WERI-Rb-1 (cell line): ENCODE results near the gene TSC22D1.

Experiments used
- DNase-seq: peaks from one replicate; pipeline ENCODE4 v3.0.0-alpha.2; 2020
- H3K27ac ChIP-seq: fragments of 250-450 bp; sonication (Bioruptor Pico); 2 replicates; pipeline ENCODE4 v1.5.1; 2020; ENCODE audit warnings: mild to moderate bottlenecking, moderate library complexity
- H3K27me3 ChIP-seq: fragments of 250-450 bp; sonication (Bioruptor Pico); 2 replicates; pipeline ENCODE4 v1.5.1; 2021; ENCODE audit warnings: mild to moderate bottlenecking, low read depth, moderate library complexity; ENCODE audit not compliant: insufficient read depth, severe bottlenecking
- H3K36me3 ChIP-seq: fragments of 250-450 bp; sonication (Bioruptor Pico); 2 replicates; pipeline ENCODE4 v1.5.1; 2020; ENCODE audit warnings: mild to moderate bottlenecking, moderate library complexity
- H3K4me3 ChIP-seq: 2 replicates; pipeline ENCODE4 v1.5.1; 2011; ENCODE audit warnings: low read depth, mild to moderate bottlenecking, control low read depth, low read length
- H3K9me3 ChIP-seq: fragments of 250-450 bp; sonication (Bioruptor Pico); 2 replicates; pipeline ENCODE4 v1.5.1; 2021; ENCODE audit warnings: mild to moderate bottlenecking, moderate library complexity; ENCODE audit not compliant: severe bottlenecking
- CTCF ChIP-seq: IDR thresholded peaks from 2 replicates; pipeline ENCODE4 v1.5.1; 2011; ENCODE audit warnings: low read depth, mild to moderate bottlenecking, control low read depth, inconsistent platforms, low read length

Gene TSC22D1

GRCh38 chr13:44422755-44423643 lies 153.1 kb downstream of the TSC22D1 start:
- no peak for DNase-seq
- Histone ChIP-seq H3K4me3 (no peak overlapping the region), H3K36me3 (no peaks in the 10 kb centered on the region), H3K27ac (no peak overlapping the region), H3K27me3 (no peaks in the 10 kb centered on the region), H3K9me3 (peaks cover 2% of the 10 kb centered on the region)
- TF ChIP-seq CTCF: no peak

- no peak overlapping the region for H3K4me3 ChIP-seq
- no peak for TF ChIP-seq CTCF
- no peaks in the 10 kb centered on the region for H3K36me3 ChIP-seq
- no peak for DNase-seq
- no peaks in the 10 kb centered on the region for H3K9me3 ChIP-seq
- H3K27ac ChIP-seq: no peak overlapping the region
- H3K27me3 ChIP-seq: no peaks in the 10 kb centered on the region
Measured at GRCh38 chr13:44421853-44422525, 154.1 kb downstream of the TSC22D1 start.

GRCh38 chr13:44420376-44421220 lies 155.5 kb downstream of the TSC22D1 start:
- Histone ChIP-seq H3K27ac (no peak overlapping the region), H3K9me3 (no peaks in the 10 kb centered on the region), H3K27me3 (no peaks in the 10 kb centered on the region), H3K36me3 (no peaks in the 10 kb centered on the region), H3K4me3 (no peak overlapping the region)
- no peak for TF ChIP-seq CTCF
- DNase-seq: no peak

- DNase-seq: no peak
- Histone ChIP-seq H3K4me3 (no peak overlapping the region), H3K27ac (no peak overlapping the region), H3K27me3 (no peaks in the 10 kb centered on the region), H3K36me3 (no peaks in the 10 kb centered on the region), H3K9me3 (no peaks in the 10 kb centered on the region)
- TF ChIP-seq CTCF: no peak
Measured at GRCh38 chr13:44417876-44418275, 158.3 kb downstream of the TSC22D1 start.

- Histone ChIP-seq H3K36me3 (no peaks in the 10 kb centered on the region), H3K4me3 (no peak overlapping the region)
- no peak for TF ChIP-seq CTCF
Measured at GRCh38 chr13:44417446-44417845, 158.7 kb downstream of the TSC22D1 start.

More at GRCh38 chr13:44417446-44417845, 158.7 kb downstream of the TSC22D1 start:
- Histone ChIP-seq H3K9me3 (no peaks in the 10 kb centered on the region), H3K27me3 (no peaks in the 10 kb centered on the region), H3K27ac (no peak overlapping the region)
- DNase-seq: no peak
